GM12892 (cell line): ENCODE measurements around the gene CYP8B1.

Experiments
- DNase-seq: peaks from one replicate; pipeline ENCODE4 v3.0.0; 2011; ENCODE audit not compliant: insufficient read length
- FAIRE-seq: peaks from 2 replicates; lab custom pipeline; 2011; peaks lifted over from hg19 to GRCh38; lab: Jason Lieb, UNC
- POLR2A ChIP-seq: IDR thresholded peaks from 2 replicates; pipeline ENCODE4 v1.6.1; 2011; ENCODE audit warnings: low read depth, low read length, control low read depth
- POLR2AphosphoS5 ChIP-seq: IDR thresholded peaks from 2 replicates; pipeline ENCODE4 v1.6.1; 2011; ENCODE audit warnings: low read depth, low read length, control low read depth
- TAF1 ChIP-seq: IDR thresholded peaks from 2 replicates; pipeline ENCODE4 v1.6.1; 2011; ENCODE audit warnings: low read depth, mild to moderate bottlenecking, control low read depth, low read length, borderline replicate concordance

Gene CYP8B1

DNA sequence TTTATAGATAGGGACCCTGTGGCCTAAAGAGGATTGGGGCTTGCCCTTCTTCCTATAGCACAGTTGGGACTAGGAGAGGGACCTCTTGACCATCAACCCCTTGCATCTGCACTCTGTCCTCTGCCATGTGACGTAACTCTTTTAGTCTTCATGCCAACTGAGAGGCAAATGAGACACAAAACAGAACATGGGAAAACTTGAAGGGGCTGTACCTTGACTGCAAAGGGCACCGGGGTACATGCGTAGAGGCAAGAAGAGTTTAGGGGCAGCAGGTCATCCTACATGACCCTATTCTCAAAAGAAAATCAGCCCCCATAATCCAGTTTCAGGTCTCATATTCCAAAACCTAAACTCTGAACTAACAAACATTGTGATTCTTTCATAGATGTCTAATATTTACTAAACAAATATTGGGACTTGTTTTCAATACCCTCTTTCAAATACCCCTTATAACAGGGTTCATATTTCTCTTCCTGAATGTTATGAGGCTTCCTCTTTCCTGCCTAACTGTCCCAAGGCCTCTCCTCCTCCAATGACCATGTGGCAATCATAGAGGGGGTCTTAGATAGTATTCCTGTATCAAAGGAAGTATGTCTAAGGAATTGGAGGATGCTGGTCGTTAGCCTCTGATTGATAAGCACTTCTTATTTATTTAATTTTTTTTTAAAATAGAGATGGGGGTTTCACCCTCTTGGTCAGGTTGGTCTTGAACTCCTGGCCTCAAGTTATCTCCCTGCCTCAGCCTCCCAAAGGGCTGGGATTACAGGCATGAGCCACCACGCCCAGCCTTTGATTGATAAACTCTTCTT is 45.8 kb downstream of the CYP8B1 start:
- TF ChIP-seq POLR2AphosphoS5 = no peak
- TF ChIP-seq TAF1 = no peak
- TF ChIP-seq POLR2A = no peak
- FAIRE-seq = no peak
- DNase-seq = no peak

DNA sequence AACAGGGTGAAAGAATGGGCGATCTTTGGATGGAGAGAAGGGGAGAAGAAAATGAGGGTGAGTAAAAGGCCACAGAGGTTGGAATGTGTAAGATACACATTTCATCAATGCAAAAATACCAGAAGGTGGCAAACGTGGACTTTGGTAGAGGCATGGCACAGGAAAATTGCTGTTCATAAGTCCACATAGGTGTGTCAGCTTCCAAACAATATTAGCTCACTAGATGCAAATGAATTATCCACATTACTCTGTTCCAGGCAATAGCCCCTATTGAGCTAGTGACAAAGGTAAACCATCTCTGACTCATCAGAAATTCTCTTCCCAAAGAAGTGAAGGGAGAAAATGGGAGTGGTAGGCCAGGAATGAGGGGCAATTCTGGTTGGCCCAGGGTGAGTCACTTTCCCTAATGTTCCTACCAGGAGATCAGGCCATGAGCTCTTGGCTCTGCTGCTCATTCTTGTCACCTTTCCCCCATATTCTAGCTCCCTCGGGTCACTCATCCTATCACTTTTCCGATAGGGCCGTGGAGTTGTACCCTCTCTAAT is 46.5 kb downstream of the CYP8B1 start:
- TF ChIP-seq POLR2AphosphoS5 = no peak
- no peak for TF ChIP-seq POLR2A
- no peak for TF ChIP-seq TAF1
- no peak for DNase-seq
- no peak for FAIRE-seq

GRCh38 chr3:42827654-42828053 is 48.0 kb downstream of the CYP8B1 start:
- no peak for FAIRE-seq
- TF ChIP-seq POLR2AphosphoS5 (no peak), TAF1 (no peak), POLR2A (no peak)
- DNase-seq = no peak

- TF ChIP-seq POLR2A (no peak), POLR2AphosphoS5 (no peak), TAF1 (no peak)
- FAIRE-seq (no peak), DNase-seq (no peak)
Observed at GRCh38 chr3:42827023-42827422, 48.7 kb downstream of the CYP8B1 start.

DNA sequence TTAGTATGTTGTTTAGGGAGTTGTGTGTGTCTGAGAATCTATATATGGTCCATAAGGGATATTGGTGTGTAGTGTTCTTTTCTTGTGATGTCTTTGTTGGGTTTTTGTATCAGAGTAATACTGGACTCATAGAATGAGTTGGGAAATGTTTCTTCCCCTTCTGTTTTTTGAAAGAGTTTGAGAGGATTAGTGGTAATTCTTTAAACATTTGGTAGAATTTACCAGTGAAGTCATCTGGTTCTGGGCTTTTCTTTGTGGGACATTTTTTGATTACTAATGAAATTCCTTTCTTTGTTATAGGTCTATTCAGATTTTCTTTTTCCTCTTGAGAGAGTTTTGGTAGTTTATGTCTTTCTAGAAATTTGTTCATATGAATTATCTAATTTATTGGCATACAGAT is 49.5 kb downstream of the CYP8B1 start:
- no peak for TF ChIP-seq POLR2A
- no peak for TF ChIP-seq TAF1
- FAIRE-seq (no peak), DNase-seq (no peak)

GRCh38 chr3:42823351-42823750 is 52.3 kb downstream of the CYP8B1 start:
- TF ChIP-seq POLR2A = no peak
- FAIRE-seq (no peak), DNase-seq (no peak)

GRCh38 chr3:42822828-42823227 is 52.9 kb downstream of the CYP8B1 start:
- FAIRE-seq (no peak), DNase-seq (no peak)
- TF ChIP-seq POLR2AphosphoS5 (no peak), POLR2A (no peak), TAF1 (no peak)
